AG08395 (cell line): ENCODE data around the gene ASF1B.

Experiments used
- DNase-seq: peaks from one replicate; pipeline ENCODE4 v3.0.0; 2012; ENCODE audit warnings: mixed read lengths, low spot score

The ASF1B gene

GRCh38 chr19:14135985-14136508 lies 342 bp downstream of the ASF1B start:
- DNase-seq: no peak

- DNase-seq: no peak
These were observed 1.0 kb downstream of the ASF1B start for GRCh38 chr19:14135355-14135754.

GRCh38 chr19:14127929-14128509 lies 8.4 kb downstream of the ASF1B start:
- DNase-seq: no peak

- DNase-seq: no peak
These were observed 9.2 kb downstream of the ASF1B start for GRCh38 chr19:14127176-14127575.

- DNase-seq: no peak
These were observed 13.5 kb downstream of the ASF1B start for GRCh38 chr19:14122924-14123323.

- no peak for DNase-seq
These were observed 15.9 kb downstream of the ASF1B start for GRCh38 chr19:14120497-14120780.

GRCh38 chr19:14119644-14120496 lies 16.5 kb downstream of the ASF1B start:
- no peak for DNase-seq

GRCh38 chr19:14119146-14119545 lies 17.2 kb downstream of the ASF1B start:
- DNase-seq: no peak

GRCh38 chr19:14118165-14119051 lies 18.0 kb downstream of the ASF1B start:
- peak; percentile 76 for DNase-seq

- DNase-seq: peak; percentile 99
These were observed 18.7 kb downstream of the ASF1B start, which contains the start of gene PRKACA for GRCh38 chr19:14117668-14118164. TSS of gene PRKACA (minus strand) at chr19:14117762. CDS start at chr19:14117547, 215 bp downstream.

- DNase-seq: no peak
These were observed 19.3 kb downstream of the ASF1B start for GRCh38 chr19:14116918-14117578.

- DNase-seq: no peak
These were observed 19.9 kb downstream of the ASF1B start for GRCh38 chr19:14116525-14116917.

- DNase-seq: no peak
These were observed 20.6 kb downstream of the ASF1B start for GRCh38 chr19:14115756-14116155.

- DNase-seq: no peak
These were observed 21.5 kb downstream of the ASF1B start for GRCh38 chr19:14114854-14115253.

- no peak for DNase-seq
These were observed 21.9 kb downstream of the ASF1B start for GRCh38 chr19:14114439-14114838.

GRCh38 chr19:14113762-14114414 lies 22.5 kb downstream of the ASF1B start:
- no peak for DNase-seq

GRCh38 chr19:14112809-14113385 lies 23.5 kb downstream of the ASF1B start:
- peak; percentile 52 for DNase-seq

GRCh38 chr19:14112051-14112808 lies 24.2 kb downstream of the ASF1B start:
- DNase-seq: no peak

- DNase-seq: no peak
These were observed 24.9 kb downstream of the ASF1B start for GRCh38 chr19:14111486-14111885.

- DNase-seq: no peak
These were observed 25.7 kb downstream of the ASF1B start for GRCh38 chr19:14110650-14111049.
